Measurements from ENCODE around the gene PCDHB4. TPM values are rescaled to one million over a fixed set of nuclear protein-coding genes. Genes with fewer than 3 reads are reported as not detected.

Gene PCDHB4
- total and polyA plus RNA-seq, 10 of the 15 experiments (the other 5 are each of a cell fraction or from before 2014, with no cell fraction given), result not detected

DNA sequence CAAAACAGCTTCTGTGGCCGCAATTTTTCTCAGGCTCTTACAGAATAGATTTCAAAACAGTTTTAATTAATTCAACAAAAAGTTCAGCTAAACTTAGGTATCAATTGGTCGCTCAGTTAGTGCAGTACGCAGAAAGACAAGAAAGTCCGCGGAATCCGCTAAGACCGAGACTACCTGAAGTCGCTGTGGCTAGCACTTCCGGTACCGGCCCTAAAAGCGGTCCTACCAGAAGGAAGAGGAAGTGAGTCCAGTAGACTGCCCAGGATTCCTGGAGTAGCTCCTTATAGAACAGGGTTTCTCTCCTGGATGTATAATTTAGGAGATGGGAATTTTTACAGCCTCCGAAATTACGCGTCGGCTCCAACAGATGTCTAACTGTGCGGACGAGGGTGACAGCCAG is 43.8 kb upstream of the PCDHB4 start:
- SMC1A ChIA-PET (ENCODE audit: uncharacterized antibody, unreplicated experiment), result no interaction called here
- no peaks in the 10 kb centered on the region for H3K4me1 ChIP-seq (ENCODE audit: control insufficient read depth, insufficient read depth, low read length)
- in situ Hi-C loops (cut with MboI), result no loop called here
- H3K9ac ChIP-seq (ENCODE audit: control insufficient read depth, insufficient read depth, low read length), result no peak overlapping the region
- WGBS (ENCODE audit: insufficient coverage, insufficient replicate concordance, low lambda C conversion rate, missing lambda C conversion rate), result 85% methylated on average over 17 of the region's 17 CpGs
- BruUV-seq (replicated peaks), result no TSS peak
- DNase-seq (ENCODE audit: low read depth, low spot score) (no peak), FAIRE-seq (no peak), ATAC-seq (no peak)
- no peaks in the 10 kb centered on the region for H4K20me1 ChIP-seq (ENCODE audit: control insufficient read depth, insufficient read depth)
- no peak overlapping the region for H3K27ac ChIP-seq (ENCODE audit: control insufficient read depth, insufficient read depth)
- H3K36me3 ChIP-seq (ENCODE audit: control insufficient read depth in 2 of 2, insufficient read depth in 2 of 2, low read length in 1 of 2), result no peaks in the 10 kb centered on the region
- H2AFZ ChIP-seq (ENCODE audit: control insufficient read depth, low read depth, low read length), result no peak overlapping the region
- no peak overlapping the region for H3K4me2 ChIP-seq (ENCODE audit: control insufficient read depth, insufficient read depth)
- RAD21 ChIA-PET (ENCODE audit: unreplicated experiment), result no interaction called here
- POLR2A ChIA-PET, result no interaction called here
- CTCF ChIA-PET, result no interaction called here
- no peaks in the 10 kb centered on the region for H3K27me3 ChIP-seq (replicated peaks in 1 of 2; ENCODE audit: control insufficient read depth in 2 of 2, insufficient read depth in 2 of 2, low read length in 1 of 2)
- intact Hi-C loops (cut with micrococcal nuclease; ENCODE audit: unreplicated experiment), result no loop called here
- no peaks in the 10 kb centered on the region for H3K79me2 ChIP-seq (ENCODE audit: control insufficient read depth, insufficient read depth, low read length)
- TF ChIP-seq NR2C1 (IDR thresholded peaks at IDR 0.05) (no peak), SMC3 (IDR thresholded peaks at IDR 0.05; ENCODE audit: borderline replicate concordance, low read length) (no peak), PAX8 (IDR thresholded peaks at IDR 0.05) (no peak), NFYB (IDR thresholded peaks at IDR 0.05; ENCODE audit: insufficient read depth, low read depth, low read length) (no peak), BACH1 (IDR thresholded peaks at IDR 0.05; ENCODE audit: borderline replicate concordance) (no peak), BRCA1 (IDR thresholded peaks at IDR 0.05; ENCODE audit: low read depth, low read length) (no peak), BCLAF1 (IDR thresholded peaks at IDR 0.05) (no peak), SPI1 (IDR thresholded peaks at IDR 0.05; ENCODE audit: borderline replicate concordance, insufficient read depth, low read depth, low read length) (no peak), TARDBP (IDR thresholded peaks at IDR 0.05; ENCODE audit: borderline replicate concordance) (no peak), POLR2AphosphoS2 (IDR thresholded peaks at IDR 0.05; ENCODE audit: low read depth, low read length) (no peak), ZZZ3 (IDR thresholded peaks at IDR 0.05; ENCODE audit: control insufficient read depth, insufficient read length, low read depth) (no peak)
- TF ChIP-seq, protein P1, sequence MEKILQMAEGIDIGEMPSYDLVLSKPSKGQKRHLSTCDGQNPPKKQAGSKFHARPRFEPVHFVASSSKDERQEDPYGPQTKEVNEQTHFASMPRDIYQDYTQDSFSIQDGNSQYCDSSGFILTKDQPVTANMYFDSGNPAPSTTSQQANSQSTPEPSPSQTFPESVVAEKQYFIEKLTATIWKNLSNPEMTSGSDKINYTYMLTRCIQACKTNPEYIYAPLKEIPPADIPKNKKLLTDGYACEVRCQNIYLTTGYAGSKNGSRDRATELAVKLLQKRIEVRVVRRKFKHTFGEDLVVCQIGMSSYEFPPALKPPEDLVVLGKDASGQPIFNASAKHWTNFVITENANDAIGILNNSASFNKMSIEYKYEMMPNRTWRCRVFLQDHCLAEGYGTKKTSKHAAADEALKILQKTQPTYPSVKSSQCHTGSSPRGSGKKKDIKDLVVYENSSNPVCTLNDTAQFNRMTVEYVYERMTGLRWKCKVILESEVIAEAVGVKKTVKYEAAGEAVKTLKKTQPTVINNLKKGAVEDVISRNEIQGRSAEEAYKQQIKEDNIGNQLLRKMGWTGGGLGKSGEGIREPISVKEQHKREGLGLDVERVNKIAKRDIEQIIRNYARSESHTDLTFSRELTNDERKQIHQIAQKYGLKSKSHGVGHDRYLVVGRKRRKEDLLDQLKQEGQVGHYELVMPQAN (conservative IDR thresholded peaks at IDR 0.05), result no peak
- TF ChIP-seq, protein P2, sequence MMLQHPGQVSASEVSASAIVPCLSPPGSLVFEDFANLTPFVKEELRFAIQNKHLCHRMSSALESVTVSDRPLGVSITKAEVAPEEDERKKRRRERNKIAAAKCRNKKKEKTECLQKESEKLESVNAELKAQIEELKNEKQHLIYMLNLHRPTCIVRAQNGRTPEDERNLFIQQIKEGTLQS (IDR thresholded peaks at IDR 0.05; ENCODE audit: borderline replicate concordance, extremely low read depth, low read depth, low read length), result no peak
- TF ChIP-seq, protein P3, sequence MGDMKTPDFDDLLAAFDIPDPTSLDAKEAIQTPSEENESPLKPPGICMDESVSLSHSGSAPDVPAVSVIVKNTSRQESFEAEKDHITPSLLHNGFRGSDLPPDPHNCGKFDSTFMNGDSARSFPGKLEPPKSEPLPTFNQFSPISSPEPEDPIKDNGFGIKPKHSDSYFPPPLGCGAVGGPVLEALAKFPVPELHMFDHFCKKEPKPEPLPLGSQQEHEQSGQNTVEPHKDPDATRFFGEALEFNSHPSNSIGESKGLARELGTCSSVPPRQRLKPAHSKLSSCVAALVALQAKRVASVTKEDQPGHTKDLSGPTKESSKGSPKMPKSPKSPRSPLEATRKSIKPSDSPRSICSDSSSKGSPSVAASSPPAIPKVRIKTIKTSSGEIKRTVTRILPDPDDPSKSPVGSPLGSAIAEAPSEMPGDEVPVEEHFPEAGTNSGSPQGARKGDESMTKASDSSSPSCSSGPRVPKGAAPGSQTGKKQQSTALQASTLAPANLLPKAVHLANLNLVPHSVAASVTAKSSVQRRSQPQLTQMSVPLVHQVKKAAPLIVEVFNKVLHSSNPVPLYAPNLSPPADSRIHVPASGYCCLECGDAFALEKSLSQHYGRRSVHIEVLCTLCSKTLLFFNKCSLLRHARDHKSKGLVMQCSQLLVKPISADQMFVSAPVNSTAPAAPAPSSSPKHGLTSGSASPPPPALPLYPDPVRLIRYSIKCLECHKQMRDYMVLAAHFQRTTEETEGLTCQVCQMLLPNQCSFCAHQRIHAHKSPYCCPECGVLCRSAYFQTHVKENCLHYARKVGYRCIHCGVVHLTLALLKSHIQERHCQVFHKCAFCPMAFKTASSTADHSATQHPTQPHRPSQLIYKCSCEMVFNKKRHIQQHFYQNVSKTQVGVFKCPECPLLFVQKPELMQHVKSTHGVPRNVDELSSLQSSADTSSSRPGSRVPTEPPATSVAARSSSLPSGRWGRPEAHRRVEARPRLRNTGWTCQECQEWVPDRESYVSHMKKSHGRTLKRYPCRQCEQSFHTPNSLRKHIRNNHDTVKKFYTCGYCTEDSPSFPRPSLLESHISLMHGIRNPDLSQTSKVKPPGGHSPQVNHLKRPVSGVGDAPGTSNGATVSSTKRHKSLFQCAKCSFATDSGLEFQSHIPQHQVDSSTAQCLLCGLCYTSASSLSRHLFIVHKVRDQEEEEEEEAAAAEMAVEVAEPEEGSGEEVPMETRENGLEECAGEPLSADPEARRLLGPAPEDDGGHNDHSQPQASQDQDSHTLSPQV (IDR thresholded peaks at IDR 0.05), result no peak
- no peak overlapping the region for H3K4me3 ChIP-seq
- no peaks in the 10 kb centered on the region for H3K9me3 ChIP-seq (replicated peaks; ENCODE audit: control insufficient read depth, insufficient read depth, low read length)
